HepG2 (cell line): ENCODE results near the gene SLC13A1. TPM values are rescaled to one million over a fixed set of nuclear protein-coding genes. Genes with fewer than 3 reads are reported as not detected.

Experiments used
- ATAC-seq: fragments of 200-7000 bp; cut with Tn5 transposase; 3 replicates; pipeline ENCODE4 v1.9.1; 2020; ENCODE audit warnings: mild to moderate bottlenecking, moderate library complexity
- BruUV-seq: library from RNA; stranded (reverse); fragments of 400-500 nt; replicated peaks from 2 replicates; lab custom pipeline; 2021; lab: Mats Ljungman, UMichigan
- CTCF ChIA-PET: fragments of 300-600 bp; formaldehyde crosslinking; extraction: SDS; loops from one replicate; lab custom pipeline; 2021; ENCODE audit warnings: low total read pairs, inconsistent platforms, low intra/inter-chr PET ratio; lab: Yijun Ruan, JAX
- POLR2A ChIA-PET: fragments of 350-600 bp; sonication (Branson Sonifier 250); formaldehyde crosslinking; loops from one replicate; lab custom pipeline; 2020; ENCODE audit warnings: antibody characterized with exemption, inconsistent platforms; lab: Yijun Ruan, JAX
- DNase-seq: peaks from one replicate; pipeline ENCODE4 v3.0.0-alpha.2; 2015; ENCODE audit warnings: low spot score
- FAIRE-seq: peaks from 3 replicates; lab custom pipeline; 2011; peaks lifted over from hg19 to GRCh38; lab: Jason Lieb, UNC
- H2AFZ ChIP-seq: one replicate; pipeline ENCODE4 v1.6.1; 2011; ENCODE audit warnings: low read length, inconsistent platforms
- H3K27ac ChIP-seq: fragments of 300-600 bp; 3 replicates; pipeline ENCODE4 v1.8.0; 2011; ENCODE audit warnings: mixed run types, mild to moderate bottlenecking, mixed read lengths, low read length, inconsistent platforms; ENCODE audit not compliant: insufficient read depth; ENCODE audit errors: extremely low read length
- H3K27me3 ChIP-seq, 2 experiments: fragments of 200-600 bp in 1 of 2; 2 replicates in 1 of 2; 3 replicates in 1 of 2; pipeline versions ENCODE4 v1.6.0 to v1.8.0; 2011; ENCODE audit warnings: low read length in 2 of 2, mild to moderate bottlenecking in 2 of 2, moderate library complexity in 2 of 2, inconsistent platforms in 1 of 2; ENCODE audit not compliant: insufficient read depth in 2 of 2, control insufficient read depth in 1 of 2
- H3K36me3 ChIP-seq, 2 experiments: fragments of 200-600 bp in 1 of 2; replicated peaks in 1 of 2; 2 replicates in 1 of 2; 3 replicates in 1 of 2; pipeline versions ENCODE4 v1.5.1 to v1.8.0; 2011; ENCODE audit warnings: low read length in 2 of 2, inconsistent platforms in 1 of 2; ENCODE audit not compliant: insufficient read depth in 2 of 2, control insufficient read depth in 1 of 2
- H3K4me1 ChIP-seq: 2 replicates; pipeline ENCODE4 v1.5.1; 2012; ENCODE audit warnings: low read length, inconsistent platforms; ENCODE audit not compliant: insufficient read depth
- H3K4me2 ChIP-seq: 2 replicates; pipeline ENCODE4 v1.6.0; 2011; ENCODE audit warnings: low read depth, low read length, inconsistent platforms
- H3K4me3 ChIP-seq, 3 experiments: fragments of 200-600 bp in 1 of 3; sonication (generic), shearing (Covaris generic) in 1 of 3; replicated peaks in 1 of 3; 2 replicates each; pipeline ENCODE4 v1.5.1; 2011 to 2016; ENCODE audit warnings: low read length in 3 of 3, inconsistent platforms in 2 of 3, low read depth in 2 of 3, mild to moderate bottlenecking in 2 of 3, control low read depth in 1 of 3, mixed read lengths in 1 of 3; ENCODE audit not compliant: insufficient read depth in 1 of 3
- H3K79me2 ChIP-seq: one replicate; pipeline ENCODE4 v1.6.1; 2011; ENCODE audit warnings: low read length, inconsistent platforms; ENCODE audit not compliant: insufficient read depth
- H3K9ac ChIP-seq: 2 replicates; pipeline ENCODE4 v1.6.0; 2011; ENCODE audit warnings: mild to moderate bottlenecking, low read depth, low read length, inconsistent platforms; ENCODE audit not compliant: insufficient read depth
- H3K9me3 ChIP-seq: 2 replicates; pipeline ENCODE4 v1.5.1; 2012; ENCODE audit warnings: mild to moderate bottlenecking, low read length
- H4K20me1 ChIP-seq: 2 replicates; pipeline ENCODE4 v1.6.0; 2011; ENCODE audit warnings: inconsistent platforms, mild to moderate bottlenecking, low read length, moderate library complexity; ENCODE audit not compliant: insufficient read depth
- HNF1B ChIP-seq: sonication (generic); formaldehyde crosslinking; IDR thresholded peaks from 2 replicates; pipeline ENCODE4 v1.5.1; 2020; ENCODE audit warnings: mild to moderate bottlenecking, moderate library complexity, missing genetic modification reagents
- ZNF235 ChIP-seq: sonication (generic); formaldehyde crosslinking; IDR thresholded peaks from 2 replicates; pipeline ENCODE4 v1.8.1; 2023; ENCODE audit warnings: mild to moderate bottlenecking, missing genetic modification reagents, borderline replicate concordance
- ZSCAN9 ChIP-seq: IDR thresholded peaks from 2 replicates; pipeline ENCODE4 v1.6.1; 2016; ENCODE audit warnings: borderline replicate concordance
- in situ Hi-C: cut with HindIII; loops from 2 replicates; pipeline ENCODE4 v1.10.0; 2017; ENCODE audit warnings: low pct_unique_long_range_greater_than_20kb; ENCODE audit not compliant: extremely low pct_ligation_motif_present
- intact Hi-C: fragments of 100-400 bp; cut with micrococcal nuclease; formaldehyde crosslinking; loops from one replicate; pipeline ENCODE4 v1.10.0; 2022; ENCODE audit not compliant: unreplicated experiment
- polyA plus RNA-seq, 8 experiments: library from polyadenylated mRNA; depleted of rRNA in 3 of 8; stranded (reverse) in 7 of 8; unstranded in 1 of 8; fragments of >200 nt; fragmentation: Illumina TruSeq in 4 of 8; extraction: Trizol in 4 of 8; gene quantifications; 2 replicates each; pipeline versions ENCODE4 v1.2.1 to v1.2.3, GENCODE V29; 2011 to 2016; ENCODE audit warnings: low read depth in 4 of 8, missing spikeins in 1 of 8, mixed read lengths in 1 of 8; ENCODE audit not compliant: insufficient read depth in 1 of 8
- total RNA-seq, 5 experiments: library from RNA; depleted of rRNA; stranded (reverse); fragments of >200 nt; fragmentation: Illumina TruSeq; extraction: Trizol; gene quantifications; 2 replicates each; pipeline ENCODE4 v1.2.3, GENCODE V29; 2016; ENCODE audit warnings: low read depth in 1 of 5
- TF ChIP-seq, protein P1 (sequence below): sonication (generic); formaldehyde crosslinking; IDR thresholded peaks from 2 replicates; pipeline ENCODE4 v1.9.0; 2021; ENCODE audit warnings: mild to moderate bottlenecking, missing genetic modification reagents

Gene SLC13A1
- total and polyA plus RNA-seq, 2 of the 13 experiments (the other 11 are each of a cell fraction or from before 2014, with no cell fraction given) = not detected

DNA sequence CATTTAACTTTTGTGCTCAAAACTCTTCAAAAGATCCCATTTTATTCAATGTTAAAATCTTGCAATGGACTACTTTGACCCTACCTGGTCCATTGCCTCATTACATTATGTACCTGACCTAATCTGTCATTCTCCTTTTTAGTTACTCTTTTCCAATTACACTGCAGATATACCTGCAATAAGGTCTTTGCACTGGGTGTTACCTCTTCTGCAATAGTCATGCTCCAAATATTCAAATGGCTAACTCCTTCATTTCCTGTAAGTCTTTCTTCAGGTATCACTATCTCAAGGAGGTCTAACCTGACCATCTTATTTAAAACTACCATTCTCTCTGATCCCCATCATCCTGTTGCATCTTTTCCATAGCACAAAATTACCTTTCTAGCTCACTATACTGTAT, 22.3 kb downstream of the SLC13A1 start:
- intact Hi-C loops (no loop called here), in situ Hi-C loops (no loop called here)
- H3K9me3 ChIP-seq = no peaks in the 10 kb centered on the region
- H3K27ac ChIP-seq = no peak overlapping the region
- POLR2A ChIA-PET = no interaction called here
- H3K4me2 ChIP-seq = no peak overlapping the region
- no peaks in the 10 kb centered on the region for H3K27me3 ChIP-seq
- BruUV-seq = no TSS peak
- no peaks in the 10 kb centered on the region for H3K79me2 ChIP-seq
- no peaks in the 10 kb centered on the region for H4K20me1 ChIP-seq
- no peak overlapping the region for H2AFZ ChIP-seq
- CTCF ChIA-PET = no interaction called here
- TF ChIP-seq, protein P1, sequence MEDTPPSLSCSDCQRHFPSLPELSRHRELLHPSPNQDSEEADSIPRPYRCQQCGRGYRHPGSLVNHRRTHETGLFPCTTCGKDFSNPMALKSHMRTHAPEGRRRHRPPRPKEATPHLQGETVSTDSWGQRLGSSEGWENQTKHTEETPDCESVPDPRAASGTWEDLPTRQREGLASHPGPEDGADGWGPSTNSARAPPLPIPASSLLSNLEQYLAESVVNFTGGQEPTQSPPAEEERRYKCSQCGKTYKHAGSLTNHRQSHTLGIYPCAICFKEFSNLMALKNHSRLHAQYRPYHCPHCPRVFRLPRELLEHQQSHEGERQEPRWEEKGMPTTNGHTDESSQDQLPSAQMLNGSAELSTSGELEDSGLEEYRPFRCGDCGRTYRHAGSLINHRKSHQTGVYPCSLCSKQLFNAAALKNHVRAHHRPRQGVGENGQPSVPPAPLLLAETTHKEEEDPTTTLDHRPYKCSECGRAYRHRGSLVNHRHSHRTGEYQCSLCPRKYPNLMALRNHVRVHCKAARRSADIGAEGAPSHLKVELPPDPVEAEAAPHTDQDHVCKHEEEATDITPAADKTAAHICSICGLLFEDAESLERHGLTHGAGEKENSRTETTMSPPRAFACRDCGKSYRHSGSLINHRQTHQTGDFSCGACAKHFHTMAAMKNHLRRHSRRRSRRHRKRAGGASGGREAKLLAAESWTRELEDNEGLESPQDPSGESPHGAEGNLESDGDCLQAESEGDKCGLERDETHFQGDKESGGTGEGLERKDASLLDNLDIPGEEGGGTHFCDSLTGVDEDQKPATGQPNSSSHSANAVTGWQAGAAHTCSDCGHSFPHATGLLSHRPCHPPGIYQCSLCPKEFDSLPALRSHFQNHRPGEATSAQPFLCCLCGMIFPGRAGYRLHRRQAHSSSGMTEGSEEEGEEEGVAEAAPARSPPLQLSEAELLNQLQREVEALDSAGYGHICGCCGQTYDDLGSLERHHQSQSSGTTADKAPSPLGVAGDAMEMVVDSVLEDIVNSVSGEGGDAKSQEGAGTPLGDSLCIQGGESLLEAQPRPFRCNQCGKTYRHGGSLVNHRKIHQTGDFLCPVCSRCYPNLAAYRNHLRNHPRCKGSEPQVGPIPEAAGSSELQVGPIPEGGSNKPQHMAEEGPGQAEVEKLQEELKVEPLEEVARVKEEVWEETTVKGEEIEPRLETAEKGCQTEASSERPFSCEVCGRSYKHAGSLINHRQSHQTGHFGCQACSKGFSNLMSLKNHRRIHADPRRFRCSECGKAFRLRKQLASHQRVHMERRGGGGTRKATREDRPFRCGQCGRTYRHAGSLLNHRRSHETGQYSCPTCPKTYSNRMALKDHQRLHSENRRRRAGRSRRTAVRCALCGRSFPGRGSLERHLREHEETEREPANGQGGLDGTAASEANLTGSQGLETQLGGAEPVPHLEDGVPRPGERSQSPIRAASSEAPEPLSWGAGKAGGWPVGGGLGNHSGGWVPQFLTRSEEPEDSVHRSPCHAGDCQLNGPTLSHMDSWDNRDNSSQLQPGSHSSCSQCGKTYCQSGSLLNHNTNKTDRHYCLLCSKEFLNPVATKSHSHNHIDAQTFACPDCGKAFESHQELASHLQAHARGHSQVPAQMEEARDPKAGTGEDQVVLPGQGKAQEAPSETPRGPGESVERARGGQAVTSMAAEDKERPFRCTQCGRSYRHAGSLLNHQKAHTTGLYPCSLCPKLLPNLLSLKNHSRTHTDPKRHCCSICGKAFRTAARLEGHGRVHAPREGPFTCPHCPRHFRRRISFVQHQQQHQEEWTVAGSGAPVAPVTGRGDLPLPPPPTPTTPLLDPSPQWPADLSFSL (CRISPR knock-in tag) = no peak
- no peak for TF ChIP-seq ZNF235
- TF ChIP-seq ZSCAN9 (CRISPR knock-in tag) = no peak
- no peak for TF ChIP-seq HNF1B (CRISPR knock-in tag)
- no peak overlapping the region for H3K4me3 ChIP-seq
- no peaks in the 10 kb centered on the region for H3K4me1 ChIP-seq
- no peak for FAIRE-seq
- no peak for DNase-seq
- H3K36me3 ChIP-seq = no peaks in the 10 kb centered on the region
- no peak overlapping the region for H3K9ac ChIP-seq
- ATAC-seq = no peak
